C4-2B (cell line): Measurements from ENCODE around the gene TNFRSF21.

ENCODE experiments used
- CTCF ChIP-seq: fragments of 450-650 bp; conservative IDR thresholded peaks from 2 replicates; pipeline ENCODE4 v1.5.1; 2017; ENCODE audit warnings: mild to moderate bottlenecking
- ZFX ChIP-seq: fragments of 450-650 bp; IDR thresholded peaks from 2 replicates; pipeline ENCODE4 v1.6.1; 2017

GRCh38 chr6:47197682-47198640, 111.7 kb downstream of the TNFRSF21 start:
- no peak for TF ChIP-seq CTCF
- no peak for TF ChIP-seq ZFX
